ENCODE data around the gene RBMS3.
"Not testable (repeated sequence)": the region's sequence is repeated elsewhere in the genome, so short reads cannot be mapped to it uniquely, and the experiment has no call there.

Gene RBMS3

DNA sequence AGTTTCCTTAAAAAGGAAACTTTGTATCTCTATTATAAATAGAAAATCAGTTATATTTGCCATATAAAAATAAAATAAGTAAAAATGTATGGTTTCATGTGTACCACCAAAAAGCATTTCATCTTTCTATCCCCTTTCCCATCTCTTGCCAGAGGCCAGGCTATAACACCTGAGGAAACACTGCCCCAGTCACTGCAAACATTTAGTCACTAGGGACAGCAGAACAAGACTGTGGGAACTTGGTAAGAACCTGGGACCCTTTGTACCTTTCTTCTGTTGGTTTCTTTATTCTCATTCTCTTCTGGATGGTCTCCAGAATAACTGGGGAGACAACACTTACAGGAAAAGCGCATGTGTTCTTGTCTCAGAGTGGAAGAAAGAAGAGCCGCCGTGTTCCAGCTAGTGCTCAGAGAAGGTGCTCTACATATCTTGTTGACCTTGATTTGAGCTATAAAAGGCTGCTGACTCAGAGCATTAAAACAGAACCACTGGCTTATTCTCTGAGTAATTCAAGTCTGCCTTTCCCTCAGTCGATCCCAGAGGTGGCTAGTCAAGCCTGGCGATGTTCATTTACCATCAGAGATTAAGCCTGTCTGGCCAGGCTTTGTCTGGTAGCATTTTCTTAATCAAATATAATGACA is 361.6 kb downstream of the RBMS3 start:
- DNase-seq: no peak

DNA sequence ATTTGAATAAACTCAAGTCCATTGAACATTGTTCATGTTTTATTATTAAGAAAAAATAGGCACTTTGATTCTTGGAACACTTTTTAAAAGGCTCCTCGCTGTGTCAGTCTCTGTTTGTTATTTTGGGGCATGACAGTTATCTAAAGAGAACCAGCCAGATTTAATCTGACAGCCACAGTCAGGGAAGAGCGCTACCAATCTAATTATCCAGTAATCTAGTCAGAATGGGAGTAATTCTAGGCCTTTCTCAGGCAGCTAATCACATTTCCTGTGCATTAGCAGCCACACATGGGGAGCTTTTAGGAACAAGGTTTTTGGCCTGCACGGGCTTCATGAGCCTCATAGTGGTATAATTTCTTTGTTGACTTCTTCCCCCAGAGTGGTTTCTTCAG is 362.2 kb downstream of the RBMS3 start:
- no peak for DNase-seq

DNA sequence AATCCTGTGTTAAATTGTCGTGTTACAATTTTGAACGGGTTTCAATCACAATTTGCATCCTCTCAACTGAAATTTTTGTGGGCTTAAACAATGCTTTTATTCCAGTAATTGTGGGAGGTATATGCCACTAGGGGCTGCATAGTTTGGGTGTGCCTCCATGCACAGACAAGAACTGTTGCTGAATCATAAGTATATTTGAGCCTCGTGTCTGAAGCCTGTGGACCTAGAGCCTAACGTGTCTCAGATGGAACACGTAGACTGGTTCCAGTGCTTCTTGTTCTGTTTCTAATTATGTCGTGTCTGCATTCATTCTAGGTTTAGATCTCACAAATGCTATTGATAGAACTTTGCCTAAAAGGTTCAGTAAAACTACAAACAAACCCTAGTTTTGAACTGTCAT is 363.4 kb downstream of the RBMS3 start:
- no peak for DNase-seq

DNA sequence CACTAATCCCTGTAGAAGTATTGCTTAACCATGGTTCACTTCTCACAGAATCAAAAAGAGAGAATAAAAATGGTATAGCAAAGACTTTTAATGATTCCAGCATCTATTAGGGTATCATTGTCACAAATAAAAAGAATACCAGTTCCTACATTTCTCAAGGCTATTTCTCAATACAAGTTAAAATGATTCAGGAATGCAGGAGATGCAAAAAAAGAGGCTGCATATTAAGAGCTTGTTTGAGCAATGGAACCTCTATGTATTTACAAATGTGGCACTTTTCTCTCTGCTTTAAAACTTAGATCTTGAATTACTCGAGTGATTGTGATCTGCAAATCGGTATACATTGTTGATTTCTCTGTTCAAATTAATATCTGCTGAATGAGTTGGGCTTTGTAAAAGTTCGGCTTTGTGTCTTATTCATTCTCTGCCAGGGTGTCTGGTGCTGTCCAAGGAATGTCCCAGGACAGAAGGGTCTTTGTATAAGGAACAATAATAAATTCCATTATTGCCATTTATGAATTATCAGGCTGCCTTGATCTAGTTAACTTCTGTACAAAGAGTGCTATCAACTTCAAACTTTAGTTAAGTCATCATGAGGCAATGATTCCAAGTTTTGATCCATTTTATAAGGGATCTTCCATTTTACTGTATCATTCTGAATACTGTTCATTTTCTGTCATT is 364.2 kb downstream of the RBMS3 start:
- DNase-seq: no peak

DNA sequence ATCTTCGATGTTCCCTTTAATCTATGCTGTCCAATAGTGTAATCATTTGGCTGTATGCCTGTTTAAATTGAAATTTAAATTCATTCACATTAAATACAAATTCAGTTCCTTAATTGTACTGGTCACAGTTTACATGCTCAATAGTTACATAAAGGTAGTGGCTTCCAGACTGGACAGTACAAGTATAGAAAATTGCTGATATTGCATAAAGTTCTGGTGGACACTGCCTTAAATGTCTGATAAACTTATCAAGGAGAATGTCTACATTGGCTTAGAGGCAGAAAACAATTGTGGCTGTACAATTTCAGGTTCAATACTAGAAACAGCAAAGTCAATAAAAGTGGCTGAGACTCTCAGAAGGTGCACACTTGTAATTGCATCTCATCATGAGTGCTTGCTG is 365.2 kb downstream of the RBMS3 start:
- no peak for DNase-seq

GRCh38 chr3:29649815-29650547 is 369.1 kb downstream of the RBMS3 start:
- DNase-seq: peak in 1 of 2 donors; percentile 34

GRCh38 chr3:29653680-29654079 is 372.8 kb downstream of the RBMS3 start:
- DNase-seq: no peak

GRCh38 chr3:29655015-29655747 is 374.3 kb downstream of the RBMS3 start:
- no peak for DNase-seq

- DNase-seq: no peak
Measured at GRCh38 chr3:29665688-29666087, 384.8 kb downstream of the RBMS3 start.

DNA sequence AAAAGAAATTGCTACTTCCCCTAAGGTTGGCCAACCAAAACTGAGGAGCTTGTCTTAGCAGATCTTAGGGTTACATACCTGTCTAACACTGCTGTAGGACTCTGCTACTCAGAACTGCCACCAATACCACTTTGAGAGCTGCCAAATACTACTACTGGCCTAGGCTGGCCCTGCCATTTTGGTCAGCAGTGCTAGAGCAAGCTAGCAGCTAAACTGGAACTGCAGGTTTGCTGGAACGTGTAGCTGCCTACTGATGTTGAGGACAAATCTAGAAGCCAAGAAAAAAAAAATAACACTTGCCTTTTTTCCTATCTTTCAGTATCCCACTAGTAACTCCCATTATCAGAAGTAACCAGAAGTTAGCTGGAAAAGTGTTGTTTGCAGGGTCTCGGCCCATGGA is 387.4 kb downstream of the RBMS3 start:
- no peak for DNase-seq

DNA sequence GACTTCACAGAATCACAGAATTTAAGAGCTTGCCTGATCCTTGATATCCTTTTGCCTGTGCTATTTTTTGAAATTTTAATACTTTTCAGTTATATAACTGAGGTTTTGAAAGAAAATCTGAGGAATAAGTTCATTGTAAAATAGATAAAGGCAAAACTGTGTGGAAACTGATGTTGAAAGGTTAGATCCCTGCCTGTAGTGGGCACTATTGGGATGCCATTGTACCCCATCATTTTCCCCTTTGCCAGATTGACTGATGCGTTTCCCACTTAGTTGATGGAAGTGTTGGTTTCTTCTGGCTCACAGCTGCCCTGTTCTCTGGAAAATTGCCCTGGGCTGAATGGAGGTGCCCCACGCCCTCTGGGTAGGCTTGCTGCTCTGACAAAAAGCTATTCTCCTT is 387.9 kb downstream of the RBMS3 start:
- no peak for DNase-seq

DNA sequence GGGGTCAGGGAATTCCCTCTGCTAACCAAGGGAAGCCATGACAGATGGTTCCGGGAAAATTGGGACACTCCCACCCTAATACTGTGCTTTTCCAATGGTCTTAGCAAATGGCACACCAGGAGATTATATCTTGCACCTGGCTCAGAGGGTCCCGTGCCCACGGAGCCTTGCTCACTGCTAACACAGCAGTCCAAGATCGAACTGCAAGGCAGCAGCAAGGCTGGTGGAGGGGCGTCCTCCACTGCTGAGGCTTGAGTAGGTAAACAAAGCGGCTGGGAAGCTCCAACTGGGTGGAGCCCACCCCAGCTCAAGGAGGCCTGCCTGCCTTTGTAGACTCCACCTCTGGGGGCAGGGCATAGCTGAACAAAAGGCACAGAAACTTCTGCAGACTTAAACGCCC is 389.6 kb downstream of the RBMS3 start:
- not testable (repeated sequence) for DNase-seq

DNA sequence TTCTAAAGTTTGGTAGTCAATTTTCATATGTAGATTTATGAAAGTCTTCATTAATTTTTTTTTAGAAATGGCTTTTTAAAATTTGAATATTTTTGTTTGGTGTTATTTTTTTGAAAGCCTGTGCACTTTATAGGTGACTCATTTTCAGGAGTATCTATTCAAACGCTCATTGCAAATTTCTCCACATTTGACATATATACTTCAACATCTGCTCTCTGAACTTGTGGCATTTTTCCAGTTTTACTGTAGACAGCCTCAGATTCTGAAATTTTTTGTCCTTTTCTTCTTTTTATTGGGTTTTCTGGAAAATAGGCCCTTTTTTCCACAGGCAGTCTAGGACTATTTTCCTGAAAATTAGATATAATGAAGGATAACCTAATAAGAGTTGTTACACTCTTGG is 396.6 kb downstream of the RBMS3 start:
- DNase-seq: no peak

DNA sequence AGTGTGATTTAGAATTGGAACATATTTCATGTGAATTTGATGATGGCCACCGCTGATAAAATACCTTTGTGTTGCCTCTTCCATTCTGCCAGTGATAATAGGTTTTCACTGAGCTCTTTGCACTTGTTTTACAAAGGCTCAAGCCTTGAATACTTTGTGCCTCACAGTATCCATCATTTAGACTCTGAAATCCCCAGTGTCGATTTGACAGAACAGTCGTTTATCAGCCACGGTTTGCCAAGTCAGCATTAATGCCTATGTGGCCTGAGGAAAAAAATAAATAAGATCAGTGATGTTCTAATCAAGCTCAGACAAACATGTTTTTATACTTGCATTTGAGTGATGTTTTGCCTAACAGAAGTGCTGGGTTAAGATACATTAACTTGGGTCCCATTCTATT is 399.1 kb downstream of the RBMS3 start:
- DNase-seq: no peak

- no peak for DNase-seq
Measured at GRCh38 chr3:29683018-29683993, 402.4 kb downstream of the RBMS3 start.

DNA sequence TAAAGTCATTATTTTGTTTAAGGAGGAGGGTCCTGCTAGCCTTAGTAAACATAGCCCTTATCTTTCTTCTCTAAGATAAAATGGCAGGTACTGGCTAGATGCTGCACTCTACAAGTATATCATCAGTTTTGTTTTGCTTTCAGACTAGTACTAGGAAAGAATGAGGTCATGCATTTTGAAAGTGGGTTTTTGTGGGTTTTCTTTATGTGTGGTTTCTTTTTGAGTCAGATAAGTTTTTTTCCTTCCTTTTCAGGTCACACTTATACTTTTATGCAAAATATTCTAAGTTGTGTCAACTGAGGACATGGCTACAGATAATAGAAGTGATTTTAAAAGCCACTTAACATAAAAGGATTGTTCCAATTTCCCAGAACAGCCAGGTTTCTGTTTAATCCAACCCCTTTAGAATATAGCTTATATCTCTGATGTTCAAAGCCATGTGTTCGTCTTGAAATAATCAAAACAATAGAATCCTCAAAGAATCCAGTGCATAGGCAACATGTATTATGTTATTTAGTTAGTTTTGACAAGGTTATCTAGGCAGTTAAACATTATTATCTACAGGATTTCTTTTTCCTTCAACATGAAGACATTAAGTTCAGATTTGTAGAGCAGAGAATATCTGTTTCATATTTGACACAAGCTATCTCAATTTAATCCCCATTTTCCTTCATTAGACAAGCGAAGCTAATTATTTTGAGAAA is 406.2 kb downstream of the RBMS3 start:
- peak in 1 of 2 donors; percentile 7 for DNase-seq

- DNase-seq: no peak
Measured at GRCh38 chr3:29690686-29691353, 409.9 kb downstream of the RBMS3 start.

GRCh38 chr3:29693863-29694262 is 413.0 kb downstream of the RBMS3 start:
- DNase-seq: no peak

DNA sequence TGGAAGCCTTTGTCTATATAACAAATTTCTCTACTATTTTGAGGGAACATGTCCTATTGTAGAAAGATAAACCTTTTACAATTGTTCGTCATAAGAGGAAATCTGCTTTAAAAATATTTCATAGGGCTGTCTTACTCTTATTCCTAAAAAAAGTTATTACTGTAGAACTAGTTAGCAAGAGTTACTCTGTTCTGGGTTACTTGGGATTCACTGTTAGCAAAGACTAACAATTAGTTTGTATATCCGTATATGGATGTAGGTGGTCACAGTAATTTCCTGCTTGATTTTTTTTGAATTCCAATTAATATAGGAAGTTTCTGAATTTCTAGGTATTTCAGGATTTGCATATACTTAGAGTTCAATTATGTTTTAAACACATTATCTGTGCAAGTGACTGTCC is 413.5 kb downstream of the RBMS3 start:
- no peak for DNase-seq

DNA sequence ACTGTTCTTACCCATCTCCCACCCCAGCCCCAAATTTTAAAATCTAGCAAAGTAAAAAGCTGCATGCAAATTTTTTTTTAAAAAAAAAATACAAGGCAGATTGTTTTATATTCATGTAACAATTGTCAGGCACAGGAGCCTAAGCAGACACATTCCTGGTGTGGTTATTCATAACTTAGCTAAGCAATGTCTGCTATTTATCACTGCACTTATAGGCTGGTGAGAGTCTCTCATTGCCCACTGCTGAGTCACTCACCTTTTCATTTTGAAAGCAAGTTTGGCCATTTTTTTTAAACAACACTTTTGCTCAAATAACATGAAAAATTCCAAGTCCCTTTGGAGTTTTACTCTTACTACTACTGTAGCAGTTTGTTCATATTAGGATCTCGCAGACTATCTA is 413.9 kb downstream of the RBMS3 start:
- no peak for DNase-seq

GRCh38 chr3:29695201-29695600 is 414.3 kb downstream of the RBMS3 start:
- no peak for DNase-seq

Measured in CD4-positive, alpha-beta T cell treated with Interleukin-4 for 1 hour (primary cell).